ENCODE measurements around the gene ARF3. TPM values are rescaled to one million over a fixed set of nuclear protein-coding genes. Genes with fewer than 3 reads are reported as not detected.

ARF3 gene
- total and polyA plus RNA-seq, 2 of the 13 experiments (the other 11 are each of a cell fraction or from before 2014, with no cell fraction given), result 53.8 to 57.9 TPM

- TF ChIP-seq KDM5B (CRISPR knock-in tag; IDR thresholded peaks at IDR 0.05; ENCODE audit: borderline replicate concordance) (peak; percentile 95), SRF (IDR thresholded peaks at IDR 0.05; ENCODE audit: low read depth, low read length) (no peak), KAT2B (IDR thresholded peaks at IDR 0.05; ENCODE audit: borderline replicate concordance, low read depth, low read length) (no peak), ZBTB42 (CRISPR knock-in tag; IDR thresholded peaks at IDR 0.05) (peak; percentile 65; the same call in 1 of the 2 replicates), NR2C2 (CRISPR knock-in tag; IDR thresholded peaks at IDR 0.05; ENCODE audit: borderline replicate concordance) (peak; percentile 51; the same call in 1 of the 2 replicates), HNF4A (CRISPR knock-in tag; IDR thresholded peaks at IDR 0.05) (no peak), HMGXB3 (CRISPR knock-in tag; IDR thresholded peaks at IDR 0.05; ENCODE audit: borderline replicate concordance) (no peak), SIN3A (IDR thresholded peaks at IDR 0.05; ENCODE audit: borderline replicate concordance, low read depth, low read length) (no peak), ZNF256 (CRISPR knock-in tag; conservative IDR thresholded peaks at IDR 0.05) (peak; percentile 84; the same call in 1 of the 2 replicates), ZC3H13 (CRISPR knock-in tag; IDR thresholded peaks at IDR 0.05) (peak; percentile 88), HDAC2 (CRISPR knock-in tag; IDR thresholded peaks at IDR 0.05) (0 out of 2 replicates have a peak, but pooled peaks have one; percentile 29), HNF1B (CRISPR knock-in tag; IDR thresholded peaks at IDR 0.05) (peak; percentile 54; the same call in 1 of the 2 replicates), NPAS2 (CRISPR knock-in tag; IDR thresholded peaks at IDR 0.05; ENCODE audit: borderline replicate concordance) (no peak), CEBPB (IDR thresholded peaks at IDR 0.05; ENCODE audit: borderline replicate concordance, low read depth, low read length) (no peak), CCDC6 (CRISPR knock-in tag; IDR thresholded peaks at IDR 0.05) (0 out of 2 replicates have a peak, but pooled peaks have one; percentile 19), ELF3 (CRISPR knock-in tag; IDR thresholded peaks at IDR 0.05) (no peak), ZBTB10 (CRISPR knock-in tag; IDR thresholded peaks at IDR 0.05; ENCODE audit: borderline replicate concordance) (peak; percentile 65; the same call in 1 of the 2 replicates), PAWR (CRISPR knock-in tag; IDR thresholded peaks at IDR 0.05; ENCODE audit: borderline replicate concordance) (no peak), FOSL2 (CRISPR knock-in tag; IDR thresholded peaks at IDR 0.05) (no peak; the same call in 1 of the 2 replicates), BORCS8-MEF2B (CRISPR knock-in tag; IDR thresholded peaks at IDR 0.05) (peak; percentile 57; the same call in 1 of the 2 replicates), TCF7 (IDR thresholded peaks at IDR 0.05; ENCODE audit: low read depth) (no peak)
Measured at GRCh38 chr12:48998497-48999353, 41.4 kb upstream of the ARF3 start (continued).

Measured in HepG2 (cell line).